Endothelial cell of umbilical vein (primary cell): ENCODE results near the gene ERBIN. TPM values are rescaled to one million over a fixed set of nuclear protein-coding genes. Genes with fewer than 3 reads are reported as not detected.
"Not testable (repeated sequence)": the region's sequence is repeated elsewhere in the genome, so short reads cannot be mapped to it uniquely, and the experiment has no call there.

Experiments used
- BruUV-seq: library from RNA; stranded (reverse); fragments of 400-500 nt; replicated peaks from 2 replicates; lab custom pipeline; 2021; lab: Mats Ljungman, UMichigan
- CTCF ChIA-PET: fragments of 300-600, 350-600 bp; sonication (Branson Sonifier 250); formaldehyde crosslinking; loops from one replicate; lab custom pipeline; 2021; ENCODE audit warnings: antibody characterized with exemption, inconsistent platforms; lab: Charles Lee
- POLR2A ChIA-PET: fragments of 300-600, 350-600 bp; sonication (Branson Sonifier 250); formaldehyde crosslinking; loops from one replicate; lab custom pipeline; 2021; ENCODE audit warnings: antibody characterized with exemption, inconsistent platforms; lab: Charles Lee
- DNase-seq: peaks from one replicate; pipeline ENCODE4 v3.0.0-alpha.2; 2011; ENCODE audit warnings: low read depth, low spot score
- FAIRE-seq: peaks from 2 replicates; lab custom pipeline; 2011; peaks lifted over from hg19 to GRCh38; lab: Jason Lieb, UNC
- H2AFZ ChIP-seq: 2 replicates; pipeline ENCODE4 v1.6.0; 2012; ENCODE audit warnings: low read depth, low read length, control low read depth, inconsistent platforms
- H3K27ac ChIP-seq: 2 replicates; pipeline ENCODE4 v1.5.1; 2011; ENCODE audit warnings: low read depth, mild to moderate bottlenecking, control low read depth, low read length, moderate library complexity; ENCODE audit not compliant: insufficient read depth
- H3K27me3 ChIP-seq, 2 experiments: 2 replicates each; pipeline versions ENCODE4 v1.6.0 to v1.6.1; 2011; ENCODE audit warnings: low read length in 2 of 2, mixed read lengths in 1 of 2; ENCODE audit not compliant: control insufficient read depth in 2 of 2, insufficient read depth in 2 of 2
- H3K36me3 ChIP-seq, 2 experiments: 2 replicates in 1 of 2; 3 replicates in 1 of 2; pipeline ENCODE4 v1.5.1; 2011; ENCODE audit warnings: low read length in 2 of 2, mild to moderate bottlenecking in 1 of 2, moderate library complexity in 1 of 2; ENCODE audit not compliant: control insufficient read depth in 2 of 2, insufficient read depth in 2 of 2; ENCODE audit errors: extremely low read depth in 1 of 2
- H3K4me1 ChIP-seq: 3 replicates; pipeline ENCODE4 v1.5.1; 2011; ENCODE audit warnings: mild to moderate bottlenecking, low read length; ENCODE audit not compliant: control insufficient read depth, insufficient read depth; ENCODE audit errors: extremely low read depth
- H3K4me2 ChIP-seq: 2 replicates; pipeline ENCODE4 v1.6.1; 2011; ENCODE audit warnings: low read length, control low read depth, mixed read lengths; ENCODE audit not compliant: insufficient read depth
- H3K4me3 ChIP-seq, 3 experiments: fragments of 200-600 bp in 1 of 3; sonication (generic), shearing (Covaris generic) in 1 of 3; replicated peaks in 1 of 3; 2 replicates each; pipeline ENCODE4 v1.5.1; 2011 to 2016; ENCODE audit warnings: control low read depth in 3 of 3, low read length in 3 of 3, mild to moderate bottlenecking in 2 of 3, inconsistent platforms in 1 of 3, low read depth in 1 of 3, moderate library complexity in 1 of 3; ENCODE audit not compliant: insufficient read depth in 1 of 3
- H3K79me2 ChIP-seq: 2 replicates; pipeline ENCODE4 v1.6.0; 2012; ENCODE audit warnings: low read length, inconsistent platforms; ENCODE audit not compliant: control insufficient read depth, insufficient read depth
- H3K9ac ChIP-seq: replicated peaks from 2 replicates; pipeline ENCODE3; 2011; ENCODE audit warnings: low read length, control low read depth; ENCODE audit not compliant: insufficient read depth; ENCODE audit errors: extremely low read depth
- H3K9me1 ChIP-seq: replicated peaks from 3 replicates; pipeline ENCODE4 v1.6.0; 2011; ENCODE audit warnings: mild to moderate bottlenecking, low read length; ENCODE audit not compliant: control insufficient read depth, insufficient read depth; ENCODE audit errors: extremely low read depth
- H3K9me3 ChIP-seq: replicated peaks from 2 replicates; pipeline ENCODE4 v1.5.1; 2012; ENCODE audit warnings: low read length, inconsistent platforms; ENCODE audit not compliant: control insufficient read depth, insufficient read depth
- H4K20me1 ChIP-seq: replicated peaks from 2 replicates; pipeline ENCODE3; 2011; ENCODE audit warnings: mild to moderate bottlenecking, low read length; ENCODE audit not compliant: control insufficient read depth, insufficient read depth; ENCODE audit errors: extremely low read depth
- CTCF ChIP-seq, 2 donors: IDR thresholded peaks; 1 replicate in 1 of 2; 2 replicates in 1 of 2; pipeline ENCODE4 v1.5.1; 2011; ENCODE audit warnings: low read length in 2 of 2, mild to moderate bottlenecking in 2 of 2, moderate library complexity in 2 of 2, control low read depth in 1 of 2, inconsistent platforms in 1 of 2, low read depth in 1 of 2; ENCODE audit not compliant: insufficient read depth in 1 of 2; ENCODE audit errors: extremely low read depth in 1 of 2
- EZH2 ChIP-seq: IDR thresholded peaks from 2 replicates; pipeline ENCODE4 v1.6.1; 2012; ENCODE audit warnings: borderline replicate concordance, low read depth, mild to moderate bottlenecking, moderate library complexity, low read length, inconsistent platforms; ENCODE audit not compliant: severe bottlenecking
- FOS ChIP-seq: IDR thresholded peaks from 2 replicates; pipeline ENCODE4 v1.6.1; 2011; ENCODE audit warnings: mild to moderate bottlenecking, low read length, moderate library complexity, borderline replicate concordance; ENCODE audit not compliant: insufficient read depth
- GATA2 ChIP-seq: IDR thresholded peaks from 2 replicates; pipeline ENCODE4 v1.7.0; 2011; ENCODE audit warnings: low read depth, mild to moderate bottlenecking, moderate library complexity, mixed read lengths, low read length; ENCODE audit not compliant: insufficient read length, insufficient read depth
- JUN ChIP-seq: IDR thresholded peaks from 2 replicates; pipeline ENCODE4 v1.6.1; 2011; ENCODE audit warnings: borderline replicate concordance, low read depth; ENCODE audit not compliant: insufficient read length, insufficient read depth
- MAX ChIP-seq: IDR thresholded peaks from 2 replicates; pipeline ENCODE4 v1.6.1; 2011; ENCODE audit not compliant: insufficient read depth, insufficient read length
- MYC ChIP-seq: IDR thresholded peaks from one replicate; pipeline ENCODE4 v1.6.1; 2011; ENCODE audit warnings: mild to moderate bottlenecking, low read depth, low read length
- POLR2A ChIP-seq: IDR thresholded peaks from 2 replicates; pipeline ENCODE4 v1.6.1; 2012; ENCODE audit warnings: low read depth, mild to moderate bottlenecking, control low read depth, low read length
- POLR2AphosphoS5 ChIP-seq: IDR thresholded peaks from 2 replicates; pipeline ENCODE4 v1.6.1; 2012; ENCODE audit warnings: low read depth, mild to moderate bottlenecking, control low read depth, low read length, moderate library complexity; ENCODE audit not compliant: insufficient read depth
- dilution Hi-C: fragments of 300-500 bp; cut with MboI; formaldehyde crosslinking; loops from one replicate; pipeline ENCODE4 v1.15.0; 2019; ENCODE audit warnings: low sequenced_read_pairs; ENCODE audit not compliant: extremely low pct_ligation_motif_present
- intact Hi-C: fragments of 100-400 bp; cut with micrococcal nuclease; formaldehyde crosslinking; loops from one replicate; pipeline ENCODE4 v1.10.0; 2022
- polyA plus RNA-seq, 4 experiments: library from polyadenylated mRNA; depleted of rRNA in 3 of 4; stranded (reverse) in 3 of 4; unstranded in 1 of 4; fragments of >200 nt; gene quantifications; 2 replicates each; pipeline versions ENCODE4 v1.2.1 to v1.2.3, GENCODE V29; 2011 to 2012; ENCODE audit warnings: missing spikeins in 1 of 4
- total RNA-seq: library from RNA; stranded (reverse); gene quantifications from 2 replicates; pipeline ENCODE4 v1.2.3, GENCODE V29; 2021

The ERBIN gene
- total and polyA plus RNA-seq, 2 donors (not counting 3 experiments of a cell fraction or from before 2014, with no cell fraction given), result 8.1 to 55.6 TPM

- H2AFZ ChIP-seq, H4K20me1 ChIP-seq, FAIRE-seq, H3K79me2 ChIP-seq, H3K27me3 ChIP-seq, CTCF ChIA-PET, POLR2A ChIA-PET, BruUV-seq, intact Hi-C loops, H3K9ac ChIP-seq, H3K9me1 ChIP-seq, H3K27ac ChIP-seq, DNase-seq, H3K4me3 ChIP-seq, H3K36me3 ChIP-seq, H3K4me2 ChIP-seq, H3K4me1 ChIP-seq, H3K9me3 ChIP-seq, dilution Hi-C loops: not testable (repeated sequence)
Measured at GRCh38 chr5:66061320-66061719, 134.9 kb downstream of the ERBIN start.

GRCh38 chr5:66063061-66063460 is 136.7 kb downstream of the ERBIN start:
- H3K27ac ChIP-seq, intact Hi-C loops, BruUV-seq, H3K36me3 ChIP-seq, FAIRE-seq, CTCF ChIA-PET, POLR2A ChIA-PET, H3K79me2 ChIP-seq, H3K4me2 ChIP-seq, DNase-seq, H3K4me3 ChIP-seq, H3K9me1 ChIP-seq, H4K20me1 ChIP-seq, H2AFZ ChIP-seq, H3K27me3 ChIP-seq, H3K4me1 ChIP-seq, H3K9me3 ChIP-seq, H3K9ac ChIP-seq, dilution Hi-C loops: not testable (repeated sequence)

- BruUV-seq, result no TSS peak
- peaks cover 0 to 3% of the 10 kb centered on the region in 2 experiments for H3K36me3 ChIP-seq
- H3K4me3 ChIP-seq, result no peak overlapping the region
- TF ChIP-seq EZH2, result no peak
- TF ChIP-seq JUN, result no peak
- no peak for TF ChIP-seq GATA2
- no peak for TF ChIP-seq POLR2A
- TF ChIP-seq MYC, result no peak
- TF ChIP-seq MAX, result no peak
- no peak for TF ChIP-seq FOS
- no peak for TF ChIP-seq CTCF (IDR thresholded peaks at IDR 0.05; ENCODE audit: extremely low read depth in 1 of 2, insufficient read depth in 1 of 2, low read depth in 1 of 2, low read length in 2 of 2)
- TF ChIP-seq POLR2AphosphoS5, result no peak
- H3K79me2 ChIP-seq, result no peaks in the 10 kb centered on the region
- H3K27ac ChIP-seq, result no peak overlapping the region
- H3K27me3 ChIP-seq, result no peaks in the 10 kb centered on the region
- POLR2A ChIA-PET, result no interaction called here
- CTCF ChIA-PET, result no interaction called here
- H3K9me3 ChIP-seq, result no peaks in the 10 kb centered on the region
- H2AFZ ChIP-seq, result no peak overlapping the region
- intact Hi-C loops (no loop called here), dilution Hi-C loops (no loop called here)
- no peak overlapping the region for H3K9ac ChIP-seq
- FAIRE-seq (no peak), DNase-seq (no peak)
- no peaks in the 10 kb centered on the region for H3K9me1 ChIP-seq
- no peaks in the 10 kb centered on the region for H4K20me1 ChIP-seq
- H3K4me1 ChIP-seq, result no peaks in the 10 kb centered on the region
- no peak overlapping the region for H3K4me2 ChIP-seq
Measured at GRCh38 chr5:66066826-66067225, 140.5 kb downstream of the ERBIN start.
